ENCODE data around the gene UBE2O.
A peak's percentile ranks its signal among the peaks of the same experiment; 100 is the strongest.

UBE2O gene

DNA sequence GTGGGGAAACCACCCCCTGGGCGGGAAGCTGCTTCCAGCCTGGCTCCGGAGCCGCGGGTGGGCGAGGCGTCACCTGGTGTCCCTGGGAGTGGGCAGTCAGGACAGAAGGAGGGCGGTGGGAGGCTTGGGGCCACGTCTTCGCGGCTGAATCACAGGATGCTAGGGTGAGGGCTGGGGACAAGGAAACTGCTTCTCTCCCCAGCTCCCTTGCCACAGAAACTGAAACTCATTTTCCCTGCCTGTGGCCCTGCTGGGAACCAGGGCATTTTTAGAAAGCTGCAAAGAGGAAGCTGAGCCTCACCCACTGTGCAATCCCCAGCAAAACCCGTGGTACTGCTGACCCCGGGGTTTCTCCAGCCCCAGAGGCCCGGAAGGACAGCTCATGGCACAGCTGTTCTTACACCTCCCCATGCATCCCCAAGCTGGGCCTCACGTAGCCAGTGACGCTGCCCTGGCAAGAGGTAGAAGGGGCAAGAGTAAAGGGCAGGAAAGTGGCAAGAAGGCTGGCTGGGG, 40.1 kb upstream of the UBE2O start:
- Histone ChIP-seq H4K20me1 (ENCODE audit: insufficient read depth, low read length) (no peaks in the 10 kb centered on the region), H3K4me3 (ENCODE audit: low read depth, low read length, poor library complexity, severe bottlenecking) (no peak overlapping the region), H3K4me2 (ENCODE audit: low read length) (peak overlapping the region; percentile 26; the same call in 1 of the 2 replicates), H3K9me3 (ENCODE audit: low read length) (no peaks in the 10 kb centered on the region), H3K4me1 (ENCODE audit: insufficient read depth, low read length, severe bottlenecking) (peaks cover 38% of the 10 kb centered on the region), H3K27me3 (ENCODE audit: insufficient read depth, low read length) (no peaks in the 10 kb centered on the region), H3K79me2 (ENCODE audit: insufficient read depth, low read length) (no peaks in the 10 kb centered on the region), H3F3A (ENCODE audit: insufficient read depth, low read length) (no peaks in the 10 kb centered on the region), H3K9ac (ENCODE audit: low read length) (no peak overlapping the region; the same call in 1 of the 2 replicates), H3K9me2 (ENCODE audit: low read depth, low read length) (no peaks in the 10 kb centered on the region), H2AFZ (ENCODE audit: low read length) (no peak overlapping the region), H3K27ac (ENCODE audit: low read depth, low read length, poor library complexity, severe bottlenecking) (peak overlapping the region; percentile 42), H3K36me3 (ENCODE audit: insufficient read depth, low read length) (no peaks in the 10 kb centered on the region)
- no peak for TF ChIP-seq EZH2 (IDR thresholded peaks at IDR 0.05; ENCODE audit: borderline replicate concordance, low read length)
- TF ChIP-seq, protein P1, sequence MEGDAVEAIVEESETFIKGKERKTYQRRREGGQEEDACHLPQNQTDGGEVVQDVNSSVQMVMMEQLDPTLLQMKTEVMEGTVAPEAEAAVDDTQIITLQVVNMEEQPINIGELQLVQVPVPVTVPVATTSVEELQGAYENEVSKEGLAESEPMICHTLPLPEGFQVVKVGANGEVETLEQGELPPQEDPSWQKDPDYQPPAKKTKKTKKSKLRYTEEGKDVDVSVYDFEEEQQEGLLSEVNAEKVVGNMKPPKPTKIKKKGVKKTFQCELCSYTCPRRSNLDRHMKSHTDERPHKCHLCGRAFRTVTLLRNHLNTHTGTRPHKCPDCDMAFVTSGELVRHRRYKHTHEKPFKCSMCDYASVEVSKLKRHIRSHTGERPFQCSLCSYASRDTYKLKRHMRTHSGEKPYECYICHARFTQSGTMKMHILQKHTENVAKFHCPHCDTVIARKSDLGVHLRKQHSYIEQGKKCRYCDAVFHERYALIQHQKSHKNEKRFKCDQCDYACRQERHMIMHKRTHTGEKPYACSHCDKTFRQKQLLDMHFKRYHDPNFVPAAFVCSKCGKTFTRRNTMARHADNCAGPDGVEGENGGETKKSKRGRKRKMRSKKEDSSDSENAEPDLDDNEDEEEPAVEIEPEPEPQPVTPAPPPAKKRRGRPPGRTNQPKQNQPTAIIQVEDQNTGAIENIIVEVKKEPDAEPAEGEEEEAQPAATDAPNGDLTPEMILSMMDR (IDR thresholded peaks at IDR 0.05; ENCODE audit: low read length): no peak

GRCh38 chr17:76492123-76492988, 39.4 kb upstream of the UBE2O start:
- Histone ChIP-seq H3K9ac (ENCODE audit: low read length) (no peak overlapping the region; the same call in 1 of the 2 replicates), H3F3A (ENCODE audit: insufficient read depth, low read length) (no peaks in the 10 kb centered on the region), H3K4me3 (ENCODE audit: low read depth, low read length, poor library complexity, severe bottlenecking) (no peak overlapping the region), H3K4me2 (ENCODE audit: low read length) (peak overlapping the region; percentile 26; the same call in 1 of the 2 replicates), H2AFZ (ENCODE audit: low read length) (no peak overlapping the region), H3K9me2 (ENCODE audit: low read depth, low read length) (no peaks in the 10 kb centered on the region), H3K27ac (ENCODE audit: low read depth, low read length, poor library complexity, severe bottlenecking) (peak overlapping the region; percentile 42), H3K27me3 (ENCODE audit: insufficient read depth, low read length) (no peaks in the 10 kb centered on the region), H3K36me3 (ENCODE audit: insufficient read depth, low read length) (no peaks in the 10 kb centered on the region), H3K79me2 (ENCODE audit: insufficient read depth, low read length) (no peaks in the 10 kb centered on the region), H3K9me3 (ENCODE audit: low read length) (no peaks in the 10 kb centered on the region), H4K20me1 (ENCODE audit: insufficient read depth, low read length) (no peaks in the 10 kb centered on the region), H3K4me1 (ENCODE audit: insufficient read depth, low read length, severe bottlenecking) (peaks cover 38% of the 10 kb centered on the region)
- TF ChIP-seq, protein P1 (IDR thresholded peaks at IDR 0.05; ENCODE audit: low read length): no peak
- TF ChIP-seq EZH2 (IDR thresholded peaks at IDR 0.05; ENCODE audit: borderline replicate concordance, low read length): no peak

GRCh38 chr17:76491271-76492122, 38.5 kb upstream of the UBE2O start:
- Histone ChIP-seq H3K9ac (ENCODE audit: low read length) (no peak overlapping the region), H3F3A (ENCODE audit: insufficient read depth, low read length) (no peaks in the 10 kb centered on the region), H3K4me2 (ENCODE audit: low read length) (no peak overlapping the region), H3K4me3 (ENCODE audit: low read depth, low read length, poor library complexity, severe bottlenecking) (no peak overlapping the region), H3K36me3 (ENCODE audit: insufficient read depth, low read length) (no peaks in the 10 kb centered on the region), H3K9me2 (ENCODE audit: low read depth, low read length) (no peaks in the 10 kb centered on the region), H4K20me1 (ENCODE audit: insufficient read depth, low read length) (no peaks in the 10 kb centered on the region), H3K79me2 (ENCODE audit: insufficient read depth, low read length) (no peaks in the 10 kb centered on the region), H3K4me1 (ENCODE audit: insufficient read depth, low read length, severe bottlenecking) (peaks cover 38% of the 10 kb centered on the region), H3K27me3 (ENCODE audit: insufficient read depth, low read length) (no peaks in the 10 kb centered on the region), H2AFZ (ENCODE audit: low read length) (no peak overlapping the region), H3K9me3 (ENCODE audit: low read length) (no peaks in the 10 kb centered on the region), H3K27ac (ENCODE audit: low read depth, low read length, poor library complexity, severe bottlenecking) (peak overlapping the region; percentile 42)
- TF ChIP-seq EZH2 (IDR thresholded peaks at IDR 0.05; ENCODE audit: borderline replicate concordance, low read length): no peak
- TF ChIP-seq, protein P1 (IDR thresholded peaks at IDR 0.05; ENCODE audit: low read length): no peak

Data from OCI-LY1 (cell line).